ENCODE data around the gene POU6F1.

DNA sequence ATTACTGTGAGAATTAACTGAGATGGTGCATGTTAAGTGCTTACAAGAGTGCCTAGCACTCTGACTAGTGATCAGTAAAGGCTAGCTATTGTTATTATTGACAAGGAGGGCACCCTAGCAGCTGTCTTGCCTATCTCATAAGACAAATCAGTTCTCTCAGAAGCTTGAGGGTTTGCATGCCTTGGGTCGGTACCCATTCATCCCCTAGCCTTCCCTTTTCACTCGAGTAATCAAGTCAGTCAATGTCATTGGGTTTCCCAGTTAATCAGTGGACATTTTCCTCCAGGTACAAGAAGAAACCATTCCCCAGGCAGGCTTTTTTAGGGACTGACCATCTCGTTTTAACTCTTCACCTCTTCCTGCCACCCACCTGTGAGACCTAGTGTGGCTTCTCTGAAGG is 34.5 kb downstream of the POU6F1 start:
- TF ChIP-seq, protein P1, sequence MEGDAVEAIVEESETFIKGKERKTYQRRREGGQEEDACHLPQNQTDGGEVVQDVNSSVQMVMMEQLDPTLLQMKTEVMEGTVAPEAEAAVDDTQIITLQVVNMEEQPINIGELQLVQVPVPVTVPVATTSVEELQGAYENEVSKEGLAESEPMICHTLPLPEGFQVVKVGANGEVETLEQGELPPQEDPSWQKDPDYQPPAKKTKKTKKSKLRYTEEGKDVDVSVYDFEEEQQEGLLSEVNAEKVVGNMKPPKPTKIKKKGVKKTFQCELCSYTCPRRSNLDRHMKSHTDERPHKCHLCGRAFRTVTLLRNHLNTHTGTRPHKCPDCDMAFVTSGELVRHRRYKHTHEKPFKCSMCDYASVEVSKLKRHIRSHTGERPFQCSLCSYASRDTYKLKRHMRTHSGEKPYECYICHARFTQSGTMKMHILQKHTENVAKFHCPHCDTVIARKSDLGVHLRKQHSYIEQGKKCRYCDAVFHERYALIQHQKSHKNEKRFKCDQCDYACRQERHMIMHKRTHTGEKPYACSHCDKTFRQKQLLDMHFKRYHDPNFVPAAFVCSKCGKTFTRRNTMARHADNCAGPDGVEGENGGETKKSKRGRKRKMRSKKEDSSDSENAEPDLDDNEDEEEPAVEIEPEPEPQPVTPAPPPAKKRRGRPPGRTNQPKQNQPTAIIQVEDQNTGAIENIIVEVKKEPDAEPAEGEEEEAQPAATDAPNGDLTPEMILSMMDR (conservative IDR thresholded peaks at IDR 0.05; ENCODE audit: low read length), result no peak
- no peak for TF ChIP-seq EZH2phosphoT487 (IDR thresholded peaks at IDR 0.05; ENCODE audit: borderline replicate concordance, low read depth, low read length)
